HEK293T (cell line): ENCODE results near the gene METAP1D.

Experiments used
- ARNT ChIP-seq: fragments of 450-650 bp; IDR thresholded peaks from 2 replicates; pipeline ENCODE4 v1.6.1; 2017; ENCODE audit warnings: mild to moderate bottlenecking
- BHLHE40 ChIP-seq: fragments of 450-650 bp; IDR thresholded peaks from 2 replicates; pipeline ENCODE4 v1.6.1; 2016; ENCODE audit warnings: mild to moderate bottlenecking, moderate library complexity, borderline replicate concordance
- SUZ12 ChIP-seq: fragments of 450-650 bp; IDR thresholded peaks from 2 replicates; pipeline ENCODE4 v1.6.1; 2016; ENCODE audit warnings: mild to moderate bottlenecking

DNA sequence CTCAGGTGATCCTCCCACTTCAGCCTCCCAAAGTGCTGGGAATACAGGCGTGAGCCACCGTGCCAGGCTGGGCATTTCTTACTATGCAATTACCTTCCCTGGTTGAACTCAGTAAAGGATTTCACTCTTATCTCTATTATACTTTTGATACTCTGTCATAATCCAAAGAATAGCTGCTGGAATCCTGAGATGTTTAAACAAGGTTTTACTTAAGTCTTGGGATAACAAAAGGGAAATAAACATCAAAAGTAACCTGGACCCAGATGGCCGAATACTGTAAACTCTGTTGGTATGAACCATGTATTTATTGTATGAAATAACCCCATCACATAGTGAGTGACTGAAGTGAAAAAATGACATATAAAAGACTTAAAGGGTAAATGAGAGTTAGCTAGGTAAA lies 114.8 kb downstream of the METAP1D start:
- TF ChIP-seq BHLHE40 (no peak), ARNT (no peak), SUZ12 (no peak)
